Smooth muscle cell of the pulmonary artery (primary cell): ENCODE data around the gene CPNE5. TPM values are rescaled to one million over a fixed set of nuclear protein-coding genes. Genes with fewer than 3 reads are reported as not detected.

Experiments used
- total RNA-seq: library from RNA; depleted of rRNA; stranded (reverse); fragments of >200 nt; gene quantifications from 2 replicates; pipeline ENCODE4 v1.2.3, GENCODE V29; 2014

CPNE5 gene
- 0.17 and 0.20 TPM in 2 replicates for total RNA-seq

GRCh38 chr6:36838896-36839748, at the start of gene CPNE5:
TSS of gene CPNE5 (minus strand) at chr6:36839444. CDS start at chr6:36839377, 67 bp downstream.

GRCh38 chr6:36885461-36886401, 46.5 kb upstream of the CPNE5 start, which contains the start of gene C6orf89:
TSS of gene C6orf89 (plus strand) at chr6:36885952. CDS start at chr6:36899445, 13,493 bp downstream.

GRCh38 chr6:36874443-36875249, 35.4 kb upstream of the CPNE5 start, which contains the start of gene PPIL1:
TSS of gene PPIL1 (minus strand) at chr6:36874803. CDS start at chr6:36874772, 31 bp downstream.

GRCh38 chr6:36697481-36697903, 141.8 kb downstream of the CPNE5 start, which contains the start of gene RAB44:
TSS of gene RAB44 (plus strand) at chr6:36697826. CDS start at chr6:36704236, 6,410 bp downstream.

Other genes starting within 250 kb of the CPNE5 start
- 136 and 171 TPM in 2 replicates for gene SRSF3, start 245.1 kb downstream of the CPNE5 start, total RNA-seq
- 486 and 1,009 TPM in 2 replicates for gene CDKN1A, start 160.7 kb downstream of the CPNE5 start, total RNA-seq
- gene RAB44, start 141.6 kb downstream of the CPNE5 start, total RNA-seq = 0.03 TPM in 1 of 2 replicates, not detected in the other
- gene PPIL1, start 35.4 kb upstream of the CPNE5 start, total RNA-seq = 19.4 and 24.3 TPM in 2 replicates
- gene C6orf89, start 46.5 kb upstream of the CPNE5 start, total RNA-seq = 61.6 and 73.6 TPM in 2 replicates
- gene PI16, start 115.3 kb upstream of the CPNE5 start, total RNA-seq = 0.59 and 1.8 TPM in 2 replicates
- gene MTCH1, start 146.8 kb upstream of the CPNE5 start, total RNA-seq = 238 and 269 TPM in 2 replicates
- gene FGD2, start 166.2 kb upstream of the CPNE5 start, total RNA-seq = not detected in 2 replicates